ENCODE measurements around the gene ACOT7. TPM values are rescaled to one million over a fixed set of nuclear protein-coding genes. Genes with fewer than 3 reads are reported as not detected.

Gene ACOT7
- total RNA-seq, 1 donor from 2014 or later: 175 TPM

DNA sequence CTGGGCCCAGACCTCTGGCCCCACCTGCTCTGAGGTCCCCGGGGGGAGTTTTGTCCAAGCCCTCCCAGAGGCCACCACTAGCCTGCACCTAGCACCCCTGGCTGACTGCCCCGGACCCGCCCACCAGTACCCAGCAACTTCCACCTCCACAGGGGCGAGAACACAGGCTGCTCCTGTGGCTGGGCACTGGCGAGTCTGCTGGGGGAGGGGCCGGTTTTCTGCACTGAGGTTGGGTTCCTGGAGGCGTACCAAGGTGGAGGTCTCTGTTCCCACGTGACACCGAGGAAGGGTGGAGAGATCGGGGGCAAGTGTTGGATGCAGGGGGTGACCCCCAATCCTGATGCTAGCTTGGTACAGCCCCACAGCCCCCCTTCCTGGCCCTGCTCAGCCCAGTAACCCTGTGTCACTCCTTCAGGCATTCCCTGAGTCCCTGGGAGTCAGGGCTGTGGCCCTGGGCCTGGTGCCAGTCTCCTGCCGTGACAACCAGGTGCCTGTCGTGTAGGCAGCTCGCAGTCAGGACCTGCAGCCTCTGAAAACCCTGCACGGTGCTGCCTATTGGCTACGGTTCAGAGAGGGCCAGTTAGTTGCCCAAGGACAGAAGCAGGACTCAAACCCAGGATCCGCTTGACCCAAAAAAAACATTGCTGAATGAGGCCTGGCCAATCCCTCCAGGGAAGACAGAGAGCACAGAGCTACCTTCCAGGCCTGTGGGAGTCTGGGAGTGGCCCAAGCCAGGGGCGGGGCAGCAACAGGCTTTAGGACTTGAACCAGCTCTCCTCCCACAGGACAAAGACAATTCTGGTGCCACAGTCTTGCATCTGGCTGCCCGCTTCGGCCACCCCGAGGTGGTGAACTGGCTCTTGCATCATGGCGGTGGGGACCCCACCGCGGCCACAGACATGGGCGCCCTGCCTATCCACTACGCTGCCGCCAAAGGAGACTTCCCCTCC is 34.1 kb upstream of the ACOT7 start:
- no peak for DNase-seq
- TF ChIP-seq, protein P1, sequence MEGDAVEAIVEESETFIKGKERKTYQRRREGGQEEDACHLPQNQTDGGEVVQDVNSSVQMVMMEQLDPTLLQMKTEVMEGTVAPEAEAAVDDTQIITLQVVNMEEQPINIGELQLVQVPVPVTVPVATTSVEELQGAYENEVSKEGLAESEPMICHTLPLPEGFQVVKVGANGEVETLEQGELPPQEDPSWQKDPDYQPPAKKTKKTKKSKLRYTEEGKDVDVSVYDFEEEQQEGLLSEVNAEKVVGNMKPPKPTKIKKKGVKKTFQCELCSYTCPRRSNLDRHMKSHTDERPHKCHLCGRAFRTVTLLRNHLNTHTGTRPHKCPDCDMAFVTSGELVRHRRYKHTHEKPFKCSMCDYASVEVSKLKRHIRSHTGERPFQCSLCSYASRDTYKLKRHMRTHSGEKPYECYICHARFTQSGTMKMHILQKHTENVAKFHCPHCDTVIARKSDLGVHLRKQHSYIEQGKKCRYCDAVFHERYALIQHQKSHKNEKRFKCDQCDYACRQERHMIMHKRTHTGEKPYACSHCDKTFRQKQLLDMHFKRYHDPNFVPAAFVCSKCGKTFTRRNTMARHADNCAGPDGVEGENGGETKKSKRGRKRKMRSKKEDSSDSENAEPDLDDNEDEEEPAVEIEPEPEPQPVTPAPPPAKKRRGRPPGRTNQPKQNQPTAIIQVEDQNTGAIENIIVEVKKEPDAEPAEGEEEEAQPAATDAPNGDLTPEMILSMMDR (IDR thresholded peaks at IDR 0.05; ENCODE audit: partially characterized antibody, unreplicated experiment): no peak
- H3K36me3 Mint-ChIP-seq (ENCODE audit: unreplicated experiment): no peaks in the 10 kb centered on the region
- H3K27ac Mint-ChIP-seq (ENCODE audit: unreplicated experiment): no peak overlapping the region
- H3K9me3 Mint-ChIP-seq (ENCODE audit: unreplicated experiment): peaks cover 2% of the 10 kb centered on the region
- peaks cover 13% of the 10 kb centered on the region for H3K27me3 Mint-ChIP-seq (ENCODE audit: unreplicated experiment)
- H3K4me3 Mint-ChIP-seq (ENCODE audit: unreplicated experiment): no peak overlapping the region
- H3K4me1 Mint-ChIP-seq (ENCODE audit: low read depth, unreplicated experiment): peaks cover 9% of the 10 kb centered on the region

DNA sequence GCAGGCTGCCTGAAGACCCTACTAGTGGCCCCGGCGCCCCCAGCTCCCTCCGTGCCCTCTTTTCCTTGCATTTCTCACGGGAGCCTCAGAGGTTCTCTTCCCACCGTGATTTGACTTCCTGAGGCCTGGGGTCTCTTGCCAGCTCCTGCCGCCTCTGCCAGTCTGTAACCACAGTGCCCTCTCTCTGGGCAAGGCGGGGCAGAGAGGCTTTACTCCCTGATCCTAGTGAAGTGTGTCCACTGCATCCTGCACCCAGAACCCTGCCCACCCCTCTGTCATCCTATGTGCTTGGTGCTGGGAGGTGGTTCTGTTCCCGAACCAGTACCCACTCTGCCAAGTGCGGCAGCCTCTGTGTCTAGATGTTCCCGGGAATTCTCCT is 33.4 kb upstream of the ACOT7 start:
- DNase-seq: no peak
- H3K36me3 Mint-ChIP-seq (ENCODE audit: unreplicated experiment): no peaks in the 10 kb centered on the region
- H3K27ac Mint-ChIP-seq (ENCODE audit: unreplicated experiment): no peak overlapping the region
- H3K27me3 Mint-ChIP-seq (ENCODE audit: unreplicated experiment): peaks cover 14% of the 10 kb centered on the region
- peaks cover 2% of the 10 kb centered on the region for H3K9me3 Mint-ChIP-seq (ENCODE audit: unreplicated experiment)
- TF ChIP-seq, protein P1 (IDR thresholded peaks at IDR 0.05; ENCODE audit: partially characterized antibody, unreplicated experiment): no peak
- H3K4me1 Mint-ChIP-seq (ENCODE audit: low read depth, unreplicated experiment): peaks cover 9% of the 10 kb centered on the region
- no peak overlapping the region for H3K4me3 Mint-ChIP-seq (ENCODE audit: unreplicated experiment)

DNA sequence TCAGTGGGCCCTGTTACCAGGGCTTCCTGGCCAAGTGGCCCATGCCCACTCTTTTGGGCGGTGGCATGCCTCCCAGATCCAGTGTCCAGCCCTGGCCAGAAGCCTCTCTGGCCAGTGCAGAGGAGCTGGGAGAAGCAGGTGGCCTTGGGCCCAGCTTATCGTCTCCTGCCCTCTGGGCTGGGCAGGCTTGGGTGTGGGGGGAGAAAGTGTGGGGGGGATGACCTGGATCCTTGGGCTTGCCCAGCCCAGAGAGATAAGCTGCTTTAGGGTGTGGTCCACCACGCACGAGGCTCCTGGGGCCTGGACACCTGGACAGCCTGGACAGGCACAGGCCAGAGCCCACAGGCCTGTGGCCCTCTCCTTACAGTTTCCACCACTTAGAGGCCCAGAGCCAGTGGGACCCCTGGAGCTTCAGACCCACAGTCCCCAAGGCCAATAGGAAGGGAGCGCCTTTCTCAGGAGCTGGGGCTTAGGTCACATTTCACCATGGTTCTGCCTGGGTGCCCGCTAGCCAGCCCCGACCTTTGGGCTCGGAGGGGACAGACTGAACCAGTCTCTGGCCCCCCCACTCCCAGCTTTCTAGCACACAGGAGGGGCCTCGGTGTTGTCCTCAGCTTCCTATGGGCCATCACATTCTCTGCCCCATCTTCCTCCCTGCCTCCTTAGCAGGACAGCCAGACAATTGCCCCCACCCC is 32.9 kb upstream of the ACOT7 start:
- Mint-ChIP-seq H3K27ac (ENCODE audit: unreplicated experiment) (no peak overlapping the region), H3K4me3 (ENCODE audit: unreplicated experiment) (no peak overlapping the region), H3K27me3 (ENCODE audit: unreplicated experiment) (peaks cover 18% of the 10 kb centered on the region), H3K4me1 (ENCODE audit: low read depth, unreplicated experiment) (peaks cover 9% of the 10 kb centered on the region), H3K9me3 (ENCODE audit: unreplicated experiment) (peaks cover 5% of the 10 kb centered on the region), H3K36me3 (ENCODE audit: unreplicated experiment) (no peaks in the 10 kb centered on the region)
- TF ChIP-seq, protein P1 (IDR thresholded peaks at IDR 0.05; ENCODE audit: partially characterized antibody, unreplicated experiment): no peak
- no peak for DNase-seq

DNA sequence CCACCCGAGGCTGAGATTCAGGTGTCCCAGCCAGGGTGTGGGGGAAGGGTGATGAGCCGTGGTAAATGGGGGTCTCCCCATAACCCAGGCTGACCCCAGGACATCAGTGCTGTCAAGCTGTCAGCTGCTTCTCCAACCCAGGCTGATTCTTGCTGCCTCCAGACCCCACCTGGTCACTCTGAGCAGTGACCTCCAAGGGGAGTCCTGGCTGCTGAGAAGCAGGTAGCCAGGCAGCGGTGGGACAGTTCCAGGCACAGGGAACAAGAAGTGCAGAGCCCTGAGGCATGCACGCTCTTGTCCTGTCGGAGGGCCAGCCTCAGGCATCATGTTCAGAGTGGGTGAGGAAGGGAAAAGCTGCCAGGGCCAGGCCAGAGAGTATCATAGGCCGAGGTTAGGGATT is 32.1 kb upstream of the ACOT7 start:
- DNase-seq: no peak
- H3K4me1 Mint-ChIP-seq (ENCODE audit: low read depth, unreplicated experiment): peaks cover 8% of the 10 kb centered on the region
- H3K9me3 Mint-ChIP-seq (ENCODE audit: unreplicated experiment): peaks cover 8% of the 10 kb centered on the region
- peaks cover 23% of the 10 kb centered on the region for H3K27me3 Mint-ChIP-seq (ENCODE audit: unreplicated experiment)
- TF ChIP-seq, protein P1 (IDR thresholded peaks at IDR 0.05; ENCODE audit: partially characterized antibody, unreplicated experiment): no peak
- H3K36me3 Mint-ChIP-seq (ENCODE audit: unreplicated experiment): no peaks in the 10 kb centered on the region
- H3K27ac Mint-ChIP-seq (ENCODE audit: unreplicated experiment): no peak overlapping the region
- H3K4me3 Mint-ChIP-seq (ENCODE audit: unreplicated experiment): no peak overlapping the region
